Measurements from ENCODE around the gene ZNF30. TPM values are rescaled to one million over a fixed set of nuclear protein-coding genes. Genes with fewer than 3 reads are reported as not detected.

The ZNF30 gene
- total RNA-seq, 1 experiment from 2014 or later: 8.3 TPM

DNA sequence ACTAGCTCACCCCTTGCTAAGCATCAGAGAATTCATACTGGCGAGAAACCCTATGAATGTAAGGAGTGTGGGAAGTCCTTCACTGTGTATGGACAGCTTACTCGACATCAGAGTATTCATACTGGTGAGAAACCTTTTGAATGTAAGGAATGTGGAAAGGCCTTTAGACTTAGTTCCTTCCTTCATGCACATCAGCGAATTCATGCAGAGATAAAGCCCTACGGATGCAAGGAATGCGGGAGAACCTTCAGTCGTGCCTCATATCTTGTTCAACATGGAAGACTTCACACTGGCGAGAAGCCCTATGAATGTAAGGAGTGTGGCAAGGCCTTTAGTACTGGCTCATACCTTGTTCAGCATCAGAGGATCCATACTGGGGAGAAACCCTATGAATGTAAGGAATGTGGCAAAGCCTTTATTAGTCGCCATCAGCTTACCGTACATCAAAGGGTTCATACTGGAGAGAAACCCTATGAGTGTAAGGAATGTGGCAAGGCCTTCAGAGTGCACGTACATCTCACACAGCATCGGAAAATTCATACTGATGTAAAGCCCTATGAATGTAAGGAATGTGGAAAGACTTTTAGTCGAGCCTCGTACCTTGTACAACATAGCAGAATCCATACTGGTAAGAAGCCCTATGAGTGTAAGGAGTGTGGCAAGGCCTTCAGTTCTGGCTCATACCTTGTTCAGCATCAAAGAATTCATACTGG is 17.3 kb downstream of the ZNF30 start:
- H3K36me3 Mint-ChIP-seq (ENCODE audit: insufficient read depth in 1 of 3, low read depth in 3 of 3): peaks cover 49 to 56% (median 50%) of the 10 kb centered on the region in 3 experiments
- Histone ChIP-seq H3K23me2 (ENCODE audit: insufficient read length, low read depth, low read length, poor library complexity, severe bottlenecking) (no peaks in the 10 kb centered on the region), H3K14ac (ENCODE audit: insufficient read depth, low read length) (no peak overlapping the region), H2BK5ac (ENCODE audit: insufficient read length, low read length) (no peak overlapping the region), H3K79me2 (ENCODE audit: insufficient read depth, low read length) (no peaks in the 10 kb centered on the region), H4K20me1 (ENCODE audit: control insufficient read depth, insufficient read depth, insufficient read length) (no peaks in the 10 kb centered on the region), H3K9me3 (ENCODE audit: control insufficient read depth, low read depth, low read length) (peaks cover 22% of the 10 kb centered on the region), H2BK15ac (ENCODE audit: low read depth, low read length) (no peak overlapping the region), H3K18ac (ENCODE audit: insufficient read length, low read depth, low read length) (no peak overlapping the region), H2AFZ (ENCODE audit: low read length) (no peak overlapping the region), H4K5ac (ENCODE audit: insufficient read length, low read depth, low read length) (no peak overlapping the region), H3T11ph (ENCODE audit: low read length) (no peak overlapping the region), H4K91ac (ENCODE audit: insufficient read length, low read depth, low read length) (no peak overlapping the region), H4K8ac (replicated peaks; ENCODE audit: insufficient read length, low read depth, low read length) (no peak overlapping the region), H2BK12ac (ENCODE audit: insufficient read length, low read depth, low read length) (no peak overlapping the region), H3K9ac (ENCODE audit: extremely low read depth, insufficient read length, low read length) (no peak overlapping the region), H3K4ac (ENCODE audit: low read depth, low read length) (no peak overlapping the region), H3K79me1 (ENCODE audit: insufficient read depth, low read depth, low read length, poor library complexity, severe bottlenecking) (no peaks in the 10 kb centered on the region), H3K56ac (ENCODE audit: insufficient read length, low read depth, low read length) (no peak overlapping the region), H2BK120ac (ENCODE audit: low read depth, low read length, poor library complexity, severe bottlenecking) (no peak overlapping the region), H2AK5ac (ENCODE audit: insufficient read length, low read length) (no peak overlapping the region), H3K4me1 (ENCODE audit: insufficient read depth, low read length) (no peaks in the 10 kb centered on the region), H3K27me3 (ENCODE audit: insufficient read depth, low read length) (no peaks in the 10 kb centered on the region), H2BK20ac (ENCODE audit: low read depth, low read length, poor library complexity, severe bottlenecking) (no peak overlapping the region), H3K4me2 (ENCODE audit: insufficient read depth, insufficient read length, low read length) (no peak overlapping the region), H3K23ac (ENCODE audit: insufficient read length, low read depth, low read length) (no peak overlapping the region), H3K27ac (ENCODE audit: insufficient read length, low read depth, low read length) (no peak overlapping the region)
- no peak overlapping the region for H3K27ac Mint-ChIP-seq
- TF ChIP-seq, protein P1, sequence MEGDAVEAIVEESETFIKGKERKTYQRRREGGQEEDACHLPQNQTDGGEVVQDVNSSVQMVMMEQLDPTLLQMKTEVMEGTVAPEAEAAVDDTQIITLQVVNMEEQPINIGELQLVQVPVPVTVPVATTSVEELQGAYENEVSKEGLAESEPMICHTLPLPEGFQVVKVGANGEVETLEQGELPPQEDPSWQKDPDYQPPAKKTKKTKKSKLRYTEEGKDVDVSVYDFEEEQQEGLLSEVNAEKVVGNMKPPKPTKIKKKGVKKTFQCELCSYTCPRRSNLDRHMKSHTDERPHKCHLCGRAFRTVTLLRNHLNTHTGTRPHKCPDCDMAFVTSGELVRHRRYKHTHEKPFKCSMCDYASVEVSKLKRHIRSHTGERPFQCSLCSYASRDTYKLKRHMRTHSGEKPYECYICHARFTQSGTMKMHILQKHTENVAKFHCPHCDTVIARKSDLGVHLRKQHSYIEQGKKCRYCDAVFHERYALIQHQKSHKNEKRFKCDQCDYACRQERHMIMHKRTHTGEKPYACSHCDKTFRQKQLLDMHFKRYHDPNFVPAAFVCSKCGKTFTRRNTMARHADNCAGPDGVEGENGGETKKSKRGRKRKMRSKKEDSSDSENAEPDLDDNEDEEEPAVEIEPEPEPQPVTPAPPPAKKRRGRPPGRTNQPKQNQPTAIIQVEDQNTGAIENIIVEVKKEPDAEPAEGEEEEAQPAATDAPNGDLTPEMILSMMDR (conservative IDR thresholded peaks at IDR 0.05): no peak
- H3K9me3 Mint-ChIP-seq: peaks cover 47 to 68% of the 10 kb centered on the region in 2 experiments
- no peak overlapping the region for H3K4me3 Mint-ChIP-seq
- DNase-seq: no peak
- no peaks in the 10 kb centered on the region for H3K27me3 Mint-ChIP-seq (ENCODE audit: low read depth)
- no CpG with 5 or more reads among the region's 13 CpGs for WGBS (ENCODE audit: extremely low coverage, insufficient read length, low lambda C conversion rate)
- no peaks in the 10 kb centered on the region for H3K4me1 Mint-ChIP-seq

Data from H9 (cell line).